GM18526 (cell line): Measurements from ENCODE around the gene GALNT17.

ENCODE experiments used
- POLR2A ChIP-seq: IDR thresholded peaks from 3 replicates; pipeline ENCODE4 v1.6.1; 2011; ENCODE audit not compliant: insufficient read length; ENCODE audit errors: extremely low read depth

Gene GALNT17

GRCh38 chr7:71208881-71209280, 76.9 kb downstream of the GALNT17 start:
- no peak for TF ChIP-seq POLR2A

GRCh38 chr7:71210220-71210619, 78.3 kb downstream of the GALNT17 start:
- no peak for TF ChIP-seq POLR2A

- no peak for TF ChIP-seq POLR2A
Measured at GRCh38 chr7:71216211-71216610, 84.3 kb downstream of the GALNT17 start.

GRCh38 chr7:71220210-71220695, 88.3 kb downstream of the GALNT17 start:
- no peak for TF ChIP-seq POLR2A

GRCh38 chr7:71221049-71221448, 89.1 kb downstream of the GALNT17 start:
- TF ChIP-seq POLR2A, result no peak

- TF ChIP-seq POLR2A, result no peak
Measured at GRCh38 chr7:71221549-71221948, 89.6 kb downstream of the GALNT17 start.

- TF ChIP-seq POLR2A, result no peak
Measured at GRCh38 chr7:71227126-71227525, 95.2 kb downstream of the GALNT17 start.

GRCh38 chr7:71229148-71229547, 97.2 kb downstream of the GALNT17 start:
- no peak for TF ChIP-seq POLR2A

- no peak for TF ChIP-seq POLR2A
Measured at GRCh38 chr7:71229699-71230098, 97.8 kb downstream of the GALNT17 start.

GRCh38 chr7:71235253-71235652, 103.3 kb downstream of the GALNT17 start:
- no peak for TF ChIP-seq POLR2A

- TF ChIP-seq POLR2A, result no peak
Measured at GRCh38 chr7:71236230-71237105, 104.5 kb downstream of the GALNT17 start.

GRCh38 chr7:71237945-71238344, 106.0 kb downstream of the GALNT17 start:
- no peak for TF ChIP-seq POLR2A

GRCh38 chr7:71238581-71239295, 106.8 kb downstream of the GALNT17 start:
- no peak for TF ChIP-seq POLR2A

GRCh38 chr7:71239586-71240268, 107.8 kb downstream of the GALNT17 start:
- no peak for TF ChIP-seq POLR2A

- no peak for TF ChIP-seq POLR2A
Measured at GRCh38 chr7:71243736-71244410, 111.9 kb downstream of the GALNT17 start.
